HepG2 (cell line): ENCODE data around the gene MAP3K4. TPM values are rescaled to one million over a fixed set of nuclear protein-coding genes. Genes with fewer than 3 reads are reported as not detected.
A peak's percentile ranks its signal among the peaks of the same experiment; 100 is the strongest.

Experiments
- ARID2 ChIP-seq: sonication (generic); formaldehyde crosslinking; IDR thresholded peaks from 2 replicates; pipeline ENCODE4 v1.8.1; 2022; ENCODE audit warnings: mild to moderate bottlenecking, missing genetic modification reagents, borderline replicate concordance
- CHD4 ChIP-seq: fragments of 200-600 bp; sonication (generic); IDR thresholded peaks from 2 replicates; pipeline ENCODE4 v1.7.0; 2017; ENCODE audit warnings: mild to moderate bottlenecking, low read length, borderline replicate concordance
- FIP1L1 ChIP-seq: fragments of 200-400 bp; formaldehyde crosslinking; IDR thresholded peaks from 2 replicates; pipeline ENCODE4 v1.6.1; 2018; ENCODE audit warnings: low read depth, mild to moderate bottlenecking, low read length, moderate library complexity, borderline replicate concordance; ENCODE audit not compliant: insufficient read depth
- FOSL2 ChIP-seq: sonication (generic); formaldehyde crosslinking; IDR thresholded peaks from 2 replicates; pipeline ENCODE4 v1.4.0; 2020; ENCODE audit warnings: missing genetic modification reagents
- KDM5B ChIP-seq: sonication (generic); formaldehyde crosslinking; IDR thresholded peaks from 2 replicates; pipeline ENCODE4 v1.4.0; 2020; ENCODE audit warnings: missing genetic modification reagents, mild to moderate bottlenecking, borderline replicate concordance
- KLF12 ChIP-seq: sonication (generic); formaldehyde crosslinking; IDR thresholded peaks from 2 replicates; pipeline ENCODE4 v1.4.0; 2020; ENCODE audit warnings: missing genetic modification reagents, borderline replicate concordance
- MED8 ChIP-seq: sonication (generic); formaldehyde crosslinking; IDR thresholded peaks from 2 replicates; pipeline ENCODE4 v1.8.1; 2023; ENCODE audit warnings: mild to moderate bottlenecking, missing genetic modification reagents; ENCODE audit not compliant: insufficient replicate concordance
- MEIS1 ChIP-seq: sonication (generic); formaldehyde crosslinking; IDR thresholded peaks from 2 replicates; pipeline ENCODE4 v1.9.0; 2021; ENCODE audit warnings: mild to moderate bottlenecking, missing genetic modification reagents, moderate library complexity, borderline replicate concordance
- NCOA5 ChIP-seq: sonication (generic); formaldehyde crosslinking; IDR thresholded peaks from 2 replicates; pipeline ENCODE4 v1.4.0; 2020; ENCODE audit warnings: missing genetic modification reagents
- NFE2L1 ChIP-seq: sonication (generic); formaldehyde crosslinking; IDR thresholded peaks from 2 replicates; pipeline ENCODE4 v1.4.0; 2020; ENCODE audit warnings: missing genetic modification reagents, mild to moderate bottlenecking, borderline replicate concordance
- NFYC ChIP-seq: IDR thresholded peaks from 2 replicates; pipeline ENCODE4 v1.6.1; 2016; ENCODE audit warnings: missing genetic modification reagents, missing compliant biosample characterization
- PITX1 ChIP-seq: sonication (generic); formaldehyde crosslinking; IDR thresholded peaks from 2 replicates; pipeline ENCODE4 v1.5.1; 2020; ENCODE audit warnings: mild to moderate bottlenecking, missing genetic modification reagents
- PLRG1 ChIP-seq: fragments of 450-650 bp; conservative IDR thresholded peaks from 2 replicates; pipeline ENCODE4 v1.6.1; 2016
- POGZ ChIP-seq: sonication (generic); formaldehyde crosslinking; IDR thresholded peaks from 2 replicates; pipeline ENCODE4 v1.4.0; 2020; ENCODE audit warnings: mild to moderate bottlenecking, missing genetic modification reagents
- RNF2 ChIP-seq: fragments of 450-650 bp; conservative IDR thresholded peaks from 2 replicates; pipeline ENCODE4 v1.6.1; 2016; ENCODE audit warnings: low read depth
- SP2 ChIP-seq: sonication (generic); formaldehyde crosslinking; IDR thresholded peaks from 2 replicates; pipeline ENCODE4 v1.5.1; 2020; ENCODE audit warnings: mild to moderate bottlenecking, missing genetic modification reagents
- SUZ12 ChIP-seq: fragments of 150-350 bp; IDR thresholded peaks from 2 replicates; pipeline ENCODE4 v1.6.1; 2014; ENCODE audit warnings: low read depth, low read length
- TBX2 ChIP-seq: sonication (generic); formaldehyde crosslinking; IDR thresholded peaks from 2 replicates; pipeline ENCODE4 v1.5.0; 2020; ENCODE audit warnings: missing genetic modification reagents, mild to moderate bottlenecking, borderline replicate concordance
- TGIF2 ChIP-seq: IDR thresholded peaks from 2 replicates; pipeline ENCODE4 v1.6.1; 2016; ENCODE audit warnings: control low read depth, missing compliant biosample characterization
- ZNF142 ChIP-seq: sonication (generic); formaldehyde crosslinking; IDR thresholded peaks from 2 replicates; pipeline ENCODE4 v1.4.0; 2020; ENCODE audit warnings: missing genetic modification reagents
- ZNF235 ChIP-seq: sonication (generic); formaldehyde crosslinking; IDR thresholded peaks from 2 replicates; pipeline ENCODE4 v1.8.1; 2023; ENCODE audit warnings: mild to moderate bottlenecking, missing genetic modification reagents, borderline replicate concordance
- ZNF274 ChIP-seq: sonication (generic); formaldehyde crosslinking; IDR thresholded peaks from 2 replicates; pipeline ENCODE4 v1.5.1; 2020; ENCODE audit warnings: mild to moderate bottlenecking, missing genetic modification reagents
- ZNF329 ChIP-seq: sonication (generic); formaldehyde crosslinking; IDR thresholded peaks from 2 replicates; pipeline ENCODE4 v1.9.0; 2021; ENCODE audit warnings: low read depth, mild to moderate bottlenecking, missing genetic modification reagents
- ZNF724P ChIP-seq: sonication (generic); formaldehyde crosslinking; IDR thresholded peaks from 2 replicates; pipeline ENCODE4 v1.8.0; 2022; ENCODE audit warnings: missing genetic modification reagents, borderline replicate concordance
- ZNF839 ChIP-seq: sonication (generic); formaldehyde crosslinking; IDR thresholded peaks from 2 replicates; pipeline ENCODE4 v1.4.0; 2020; ENCODE audit warnings: missing genetic modification reagents, mild to moderate bottlenecking, borderline replicate concordance
- ZNF878 ChIP-seq: sonication (generic); formaldehyde crosslinking; IDR thresholded peaks from 2 replicates; pipeline ENCODE4 v1.8.1; 2023; ENCODE audit warnings: mild to moderate bottlenecking, missing genetic modification reagents, moderate library complexity
- ZZZ3 ChIP-seq: sonication (generic); formaldehyde crosslinking; IDR thresholded peaks from 2 replicates; pipeline ENCODE4 v1.4.0; 2020; ENCODE audit warnings: missing genetic modification reagents, mild to moderate bottlenecking, borderline replicate concordance
- polyA plus RNA-seq, 8 experiments: library from polyadenylated mRNA; depleted of rRNA in 3 of 8; stranded (reverse) in 7 of 8; unstranded in 1 of 8; fragments of >200 nt; fragmentation: Illumina TruSeq in 4 of 8; extraction: Trizol in 4 of 8; gene quantifications; 2 replicates each; pipeline versions ENCODE4 v1.2.1 to v1.2.3, GENCODE V29; 2011 to 2016; ENCODE audit warnings: low read depth in 4 of 8, missing spikeins in 1 of 8, mixed read lengths in 1 of 8; ENCODE audit not compliant: insufficient read depth in 1 of 8
- total RNA-seq, 5 experiments: library from RNA; depleted of rRNA; stranded (reverse); fragments of >200 nt; fragmentation: Illumina TruSeq; extraction: Trizol; gene quantifications; 2 replicates each; pipeline ENCODE4 v1.2.3, GENCODE V29; 2016; ENCODE audit warnings: low read depth in 1 of 5

Gene MAP3K4
- total and polyA plus RNA-seq, 2 of the 13 experiments (the other 11 are each of a cell fraction or from before 2014, with no cell fraction given) = 12.9 to 33.6 TPM

DNA sequence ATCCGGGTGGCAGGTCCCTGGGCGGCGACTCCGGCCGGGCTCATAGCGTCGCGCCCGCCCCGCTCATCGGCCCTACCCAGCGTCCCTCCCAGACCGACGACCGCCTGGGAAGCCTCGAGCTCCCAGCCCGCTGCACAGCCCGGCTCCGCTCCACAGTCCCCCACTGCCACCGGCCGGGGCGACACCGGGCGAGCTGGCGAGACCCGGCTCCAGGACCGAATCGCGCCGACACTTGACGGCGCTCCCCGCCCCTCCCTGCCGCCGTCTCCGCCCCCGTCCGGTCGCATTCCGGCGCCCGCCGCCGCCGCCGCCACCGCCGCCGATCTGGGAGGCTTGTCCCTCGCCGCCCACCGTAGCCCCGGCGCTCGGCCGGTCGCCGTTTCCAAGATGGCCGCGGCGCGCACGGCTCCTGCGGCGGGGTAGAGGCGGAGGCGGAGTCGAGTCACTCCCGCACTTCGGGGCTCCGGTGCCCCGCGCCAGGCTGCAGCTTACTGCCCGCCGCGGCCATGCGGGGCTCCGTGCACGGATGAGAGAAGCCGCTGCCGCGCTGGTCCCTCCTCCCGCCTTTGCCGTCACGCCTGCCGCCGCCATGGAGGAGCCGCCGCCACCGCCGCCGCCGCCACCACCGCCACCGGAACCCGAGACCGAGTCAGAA is at the start of gene MAP3K4 (continued):
- no peak for TF ChIP-seq FIP1L1
- peak; percentile 90 for TF ChIP-seq MED8
- TF ChIP-seq PLRG1 = no peak
- TF ChIP-seq NCOA5 (CRISPR knock-in tag) = no peak
- TF ChIP-seq RNF2 = peak; percentile 66
- TF ChIP-seq NFE2L1 = no peak
- peak; percentile 37; the same call in 1 of the 2 replicates for TF ChIP-seq MEIS1 (CRISPR knock-in tag)
- peak; percentile 62 for TF ChIP-seq SP2 (CRISPR knock-in tag)
- TF ChIP-seq POGZ (CRISPR knock-in tag) = peak; percentile 59
- no peak for TF ChIP-seq PITX1 (CRISPR knock-in tag)
- no peak for TF ChIP-seq SUZ12
- no peak for TF ChIP-seq CHD4
- TF ChIP-seq ZNF235 (CRISPR knock-in tag) = no peak
- TF ChIP-seq ZNF329 (CRISPR knock-in tag) = peak; percentile 81; the same call in 1 of the 2 replicates
- TF ChIP-seq TGIF2 = peak; percentile 29; the same call in 1 of the 2 replicates
- TF ChIP-seq ARID2 = no peak
- peak; percentile 80; the same call in 1 of the 2 replicates for TF ChIP-seq ZNF724P (CRISPR knock-in tag)
- TF ChIP-seq KDM5B (CRISPR knock-in tag) = peak; percentile 68; the same call in 1 of the 2 replicates
- 0 out of 2 replicates have a peak, but pooled peaks have one; percentile 12 for TF ChIP-seq FOSL2 (CRISPR knock-in tag)
- no peak for TF ChIP-seq NFYC (CRISPR knock-in tag)
- no peak; the same call in 1 of the 2 replicates for TF ChIP-seq ZNF839
- peak; percentile 38; the same call in 1 of the 2 replicates for TF ChIP-seq ZNF274
- no peak for TF ChIP-seq ZZZ3
- peak; percentile 95 for TF ChIP-seq ZNF142 (CRISPR knock-in tag)
- no peak for TF ChIP-seq ZNF878
- TF ChIP-seq TBX2 (CRISPR knock-in tag) = peak; percentile 70
- TF ChIP-seq KLF12 (CRISPR knock-in tag) = no peak; the same call in 1 of the 2 replicates
